ENCODE data around the gene SUN2.
A peak's percentile ranks its signal among the peaks of the same experiment; 100 is the strongest.

SUN2 gene

DNA sequence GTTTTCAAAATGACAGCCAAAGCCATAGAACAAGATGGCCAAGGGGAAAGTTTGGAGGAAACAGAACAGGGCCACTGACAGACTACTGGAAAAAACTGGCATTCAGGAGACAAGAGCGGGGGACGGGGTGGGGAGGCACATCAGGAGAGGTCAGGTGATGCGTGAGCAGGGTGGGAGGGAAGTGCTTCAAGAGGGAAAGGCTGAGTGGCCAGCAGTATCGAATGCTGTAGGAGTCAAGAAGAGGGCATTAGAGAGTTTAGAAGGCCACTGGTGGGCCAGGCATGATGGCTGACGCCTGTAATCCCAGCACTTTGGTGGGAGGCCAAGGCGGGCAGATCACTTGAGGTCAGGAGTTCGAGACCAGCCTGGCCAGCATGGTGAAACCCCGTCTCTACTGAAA is 41.9 kb downstream of the SUN2 start:
- DNase-seq, result no peak

- no peak for DNase-seq
Measured at GRCh38 chr22:38712486-38713207, 43.2 kb downstream of the SUN2 start.

DNA sequence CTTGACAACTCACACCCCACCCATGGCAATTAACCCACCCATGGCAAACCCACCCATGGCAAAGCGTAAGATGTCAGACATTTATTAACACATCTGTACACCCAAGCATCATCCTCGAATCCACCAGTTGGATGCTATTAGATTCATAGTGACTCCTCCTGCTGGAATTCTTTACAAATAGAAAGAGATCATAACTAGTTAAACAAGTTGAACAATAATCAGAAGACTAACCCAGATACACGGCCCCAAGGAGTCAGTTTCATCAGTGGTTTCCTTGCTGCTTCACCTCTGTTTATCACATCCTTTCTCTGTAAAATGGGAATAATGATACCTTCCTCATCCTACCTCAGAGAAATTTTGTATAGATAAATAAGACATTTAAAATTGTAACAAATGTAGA is 44.9 kb downstream of the SUN2 start:
- DNase-seq, result no peak

GRCh38 chr22:38710351-38710750 is 45.4 kb downstream of the SUN2 start:
- no peak for DNase-seq

DNA sequence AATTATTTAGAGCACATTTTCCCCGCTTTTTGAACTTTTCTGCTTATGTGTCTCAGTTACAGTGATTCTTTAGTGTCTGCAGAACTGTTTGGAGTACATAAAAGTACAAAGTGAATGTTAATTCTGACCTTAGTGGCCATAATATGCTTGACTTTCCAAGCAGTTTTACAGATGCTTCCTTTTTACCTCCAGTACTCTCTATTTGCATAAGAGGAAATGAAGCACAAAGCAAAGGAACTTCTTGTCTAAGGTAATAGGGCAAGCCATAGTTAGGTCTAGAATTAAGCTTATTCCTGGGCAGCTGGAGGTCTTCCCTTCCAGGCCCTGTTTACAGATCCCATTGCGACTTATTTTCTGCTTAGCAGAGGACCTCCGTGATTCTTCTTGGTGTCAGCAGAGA is 46.5 kb downstream of the SUN2 start:
- DNase-seq, result no peak

GRCh38 chr22:38707984-38708383 is 47.8 kb downstream of the SUN2 start:
- no peak for DNase-seq

DNA sequence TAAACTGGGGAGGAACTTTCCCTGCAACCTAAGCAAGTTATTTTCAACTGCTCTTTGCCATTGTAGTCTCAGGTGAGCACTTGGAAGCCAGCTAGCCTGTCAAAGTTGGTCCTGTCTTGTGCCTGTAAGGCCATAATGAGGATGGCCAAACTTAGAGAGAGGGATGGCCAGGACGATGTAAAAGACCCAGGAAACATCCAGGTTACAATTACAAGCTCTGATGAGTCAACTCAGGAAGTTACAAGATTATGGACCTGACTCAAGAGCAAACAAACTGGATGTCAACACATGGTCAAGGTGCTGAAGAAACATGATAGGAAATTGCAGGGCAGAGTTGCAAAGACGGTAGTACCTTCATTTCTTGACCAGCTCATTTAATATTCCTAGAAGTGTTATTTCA is 48.5 kb downstream of the SUN2 start:
- no peak for DNase-seq

DNA sequence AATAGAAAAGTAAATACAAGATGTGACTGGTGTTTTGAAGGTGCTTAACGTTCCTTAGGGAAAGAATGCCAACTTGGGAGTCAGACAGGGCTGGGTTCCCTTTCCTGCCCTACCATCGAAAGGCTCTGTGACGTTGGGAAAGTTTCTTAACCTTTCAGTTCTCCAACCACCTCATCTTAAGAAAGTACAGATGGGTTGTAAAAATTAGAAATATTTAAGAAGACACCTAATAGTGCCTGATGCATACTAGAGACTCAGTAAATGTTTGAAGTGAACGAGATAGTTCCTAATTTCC is 49.0 kb downstream of the SUN2 start:
- no peak for DNase-seq

GRCh38 chr22:38706101-38706900 is 49.5 kb downstream of the SUN2 start:
- no peak for DNase-seq

- DNase-seq, result peak; percentile 99
Measured at GRCh38 chr22:38705235-38706100, 50.3 kb downstream of the SUN2 start, which contains the start of gene GTPBP1. Gene GTPBP1, plus strand, starts transcription at chr22:38705944. Its CDS starts 12 bp downstream, at chr22:38705956.

- DNase-seq, result no peak
Measured at GRCh38 chr22:38704654-38705234, 51.1 kb downstream of the SUN2 start.

DNA sequence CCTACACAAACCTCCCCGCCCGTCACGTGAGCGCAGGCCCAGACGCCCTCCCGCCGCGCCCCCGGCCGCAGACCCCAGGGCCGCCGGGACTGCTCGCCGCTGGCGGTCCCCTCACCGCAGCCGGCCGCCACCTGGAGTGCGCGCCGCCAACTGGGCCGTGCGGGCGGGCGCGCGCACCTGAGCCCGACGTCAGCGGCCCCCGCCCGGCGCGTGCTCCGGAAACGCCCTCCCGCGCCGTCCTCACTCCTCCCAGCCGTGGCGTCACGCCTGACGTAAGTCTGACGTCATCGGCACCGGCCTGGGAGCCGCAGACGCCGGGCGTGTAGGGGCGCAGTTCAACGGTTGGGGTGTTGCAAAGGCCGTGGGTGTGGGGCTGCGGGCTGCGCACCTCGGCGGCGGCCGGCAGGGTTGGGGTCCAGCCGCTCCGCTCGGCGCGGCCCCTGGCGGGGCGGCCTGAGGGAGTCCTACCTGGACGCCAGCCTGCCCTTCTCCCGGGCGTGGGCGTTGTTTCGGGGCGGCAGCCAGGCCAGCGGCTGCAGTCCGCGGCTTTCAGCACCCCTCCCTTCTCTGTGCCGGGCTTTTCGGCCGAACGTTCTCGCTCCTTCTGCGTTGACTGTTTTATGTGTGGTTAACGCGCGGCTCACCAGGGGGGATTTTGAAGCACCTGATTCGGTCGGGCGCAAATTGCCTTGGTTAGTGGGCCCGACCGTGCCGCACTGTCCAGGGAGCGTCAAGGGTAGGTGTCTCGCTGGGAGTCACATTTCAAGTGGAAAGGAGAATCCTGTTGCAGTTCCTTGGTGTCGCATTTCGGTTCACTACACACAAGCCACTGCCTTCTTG is 54.8 kb downstream of the SUN2 start, which contains the start of gene JOSD1:
Gene JOSD1 (minus strand): TSS at position 155 of the 840 bp plus-strand sequence. CDS start 956 bp downstream, outside the sequence.
- peak; percentile 91 for DNase-seq

GRCh38 chr22:38700270-38700788 is 55.5 kb downstream of the SUN2 start:
- DNase-seq, result peak; percentile 69

GRCh38 chr22:38699784-38700183 is 56.0 kb downstream of the SUN2 start:
- no peak for DNase-seq

DNA sequence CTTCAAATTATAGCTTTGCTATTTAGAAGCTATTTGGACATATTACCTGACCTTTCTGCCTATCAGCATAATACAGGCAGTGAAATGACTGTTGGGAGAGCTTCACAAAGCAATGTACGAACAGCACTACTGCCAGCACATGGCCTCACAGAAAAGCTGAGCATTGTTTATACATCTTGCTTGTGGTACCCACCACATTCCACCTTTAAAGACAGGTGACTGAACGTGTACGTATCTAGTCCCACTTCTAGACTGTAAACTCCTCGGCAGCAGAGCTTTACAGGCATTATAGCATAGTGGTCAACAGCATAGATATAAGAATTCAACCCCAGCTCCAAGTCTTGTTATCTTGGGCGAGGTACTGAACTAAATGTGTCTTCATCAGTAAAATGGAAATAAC is 56.7 kb downstream of the SUN2 start:
- no peak for DNase-seq

GRCh38 chr22:38698407-38699094 is 57.2 kb downstream of the SUN2 start:
- no peak for DNase-seq

DNA sequence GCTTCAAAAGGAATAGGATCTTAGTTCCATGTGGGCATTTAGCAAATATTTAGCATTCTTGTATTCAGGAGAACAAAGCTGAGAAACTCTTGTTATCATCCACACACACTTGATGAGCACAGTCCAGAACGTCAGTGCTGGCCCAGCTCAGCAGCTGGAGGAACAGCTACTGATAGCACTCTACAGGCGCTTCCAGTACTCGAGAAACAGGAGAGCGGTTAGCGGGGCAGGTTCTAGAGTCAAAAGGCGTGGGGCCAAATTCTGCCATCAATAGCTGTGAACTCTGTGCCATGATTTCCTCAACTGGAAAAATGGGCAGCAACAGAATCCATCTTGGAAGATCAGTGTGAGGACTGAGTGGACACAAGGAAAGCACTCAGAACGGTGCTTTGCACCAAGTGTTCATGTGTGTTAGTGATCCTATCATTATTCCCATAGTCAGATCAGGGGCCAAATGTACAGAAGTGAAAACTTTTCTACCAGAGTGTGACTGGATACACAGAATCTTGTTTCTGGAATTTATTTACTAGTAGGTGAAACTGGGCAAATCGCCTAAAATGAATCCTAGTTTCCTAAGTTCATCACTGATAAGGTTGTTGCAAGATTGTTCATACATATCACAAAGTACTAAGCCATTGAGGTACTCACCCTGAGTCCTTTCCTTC is 58.2 kb downstream of the SUN2 start:
- DNase-seq, result no peak

GRCh38 chr22:38696606-38697424 is 59.0 kb downstream of the SUN2 start:
- no peak for DNase-seq

DNA sequence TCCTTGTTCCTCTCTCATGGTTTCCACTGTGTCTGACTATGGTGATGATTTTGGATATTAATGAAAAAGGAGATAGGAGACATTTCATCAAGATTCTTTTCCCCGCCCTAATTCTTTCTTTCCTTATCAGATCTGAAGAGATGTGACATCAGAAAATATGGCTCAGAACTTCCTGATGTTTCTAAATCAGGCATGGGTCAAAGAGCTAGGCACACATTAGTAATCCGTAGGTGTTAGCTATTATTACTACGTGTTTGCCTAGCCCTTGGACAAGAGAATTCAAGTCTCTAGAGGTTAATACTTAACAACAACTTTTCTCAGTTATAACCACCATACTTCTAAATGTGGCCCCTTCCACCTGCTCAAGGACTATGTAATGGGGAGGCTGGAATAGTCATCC is 60.9 kb downstream of the SUN2 start:
- DNase-seq, result no peak

GRCh38 chr22:38694049-38694448 is 61.7 kb downstream of the SUN2 start:
- DNase-seq, result no peak
